Astrocyte of the spinal cord (primary cell): ENCODE measurements around the gene RCAN3.
"Not testable (repeated sequence)": the region's sequence is repeated elsewhere in the genome, so short reads cannot be mapped to it uniquely, and the experiment has no call there.

ENCODE experiments used
- DNase-seq: peaks from one replicate; pipeline ENCODE4 v3.0.0; 2011; ENCODE audit warnings: low read depth, low spot score
- H3K4me3 ChIP-seq: 2 replicates; pipeline ENCODE4 v1.5.1; 2011; ENCODE audit warnings: low read depth, mild to moderate bottlenecking, low read length, moderate library complexity
- in situ Hi-C: cut with HindIII; loops from 2 replicates; pipeline ENCODE4 v1.10.0; 2017; ENCODE audit warnings: low sequenced_read_pairs
- TF ChIP-seq, protein P1 (sequence below): IDR thresholded peaks from 2 replicates; pipeline ENCODE4 v1.5.1; 2012; ENCODE audit warnings: low read depth, mild to moderate bottlenecking, low read length, inconsistent platforms

The RCAN3 gene

DNA sequence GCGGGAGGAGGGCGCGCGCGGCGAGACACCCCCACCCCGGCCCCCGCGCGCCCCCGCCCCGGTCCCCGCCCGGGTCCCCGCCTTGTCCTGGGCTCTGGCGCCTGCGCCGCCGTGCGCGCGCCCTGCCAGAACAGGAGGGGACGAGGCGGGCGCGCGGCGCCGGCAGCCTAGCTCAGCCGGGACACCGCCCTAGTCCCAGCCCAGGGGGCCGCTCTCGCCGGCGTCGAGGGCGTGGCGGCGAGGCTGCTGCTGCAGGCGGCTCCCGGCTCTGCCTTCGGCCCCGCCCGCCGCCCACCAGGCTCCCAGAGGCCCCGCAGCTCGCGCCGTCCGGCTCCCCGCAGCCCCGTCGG, at the start of gene RCAN3:
TSS of gene RCAN3 (plus strand) at position 128 of the 350 bp plus-strand sequence. CDS start 11,537 bp downstream, outside the sequence.
- DNase-seq, result peak; percentile 83
- TF ChIP-seq, protein P1, sequence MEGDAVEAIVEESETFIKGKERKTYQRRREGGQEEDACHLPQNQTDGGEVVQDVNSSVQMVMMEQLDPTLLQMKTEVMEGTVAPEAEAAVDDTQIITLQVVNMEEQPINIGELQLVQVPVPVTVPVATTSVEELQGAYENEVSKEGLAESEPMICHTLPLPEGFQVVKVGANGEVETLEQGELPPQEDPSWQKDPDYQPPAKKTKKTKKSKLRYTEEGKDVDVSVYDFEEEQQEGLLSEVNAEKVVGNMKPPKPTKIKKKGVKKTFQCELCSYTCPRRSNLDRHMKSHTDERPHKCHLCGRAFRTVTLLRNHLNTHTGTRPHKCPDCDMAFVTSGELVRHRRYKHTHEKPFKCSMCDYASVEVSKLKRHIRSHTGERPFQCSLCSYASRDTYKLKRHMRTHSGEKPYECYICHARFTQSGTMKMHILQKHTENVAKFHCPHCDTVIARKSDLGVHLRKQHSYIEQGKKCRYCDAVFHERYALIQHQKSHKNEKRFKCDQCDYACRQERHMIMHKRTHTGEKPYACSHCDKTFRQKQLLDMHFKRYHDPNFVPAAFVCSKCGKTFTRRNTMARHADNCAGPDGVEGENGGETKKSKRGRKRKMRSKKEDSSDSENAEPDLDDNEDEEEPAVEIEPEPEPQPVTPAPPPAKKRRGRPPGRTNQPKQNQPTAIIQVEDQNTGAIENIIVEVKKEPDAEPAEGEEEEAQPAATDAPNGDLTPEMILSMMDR, result no peak
- in situ Hi-C loops, result no loop called here
- H3K4me3 ChIP-seq, result peak within 1 kb of the TSS; percentile 76

- in situ Hi-C loops, result no loop called here
- TF ChIP-seq, protein P1, result no peak
- no peak overlapping the region for H3K4me3 ChIP-seq
- DNase-seq, result no peak
These were observed 49.6 kb upstream of the RCAN3 start for GRCh38 chr1:24452922-24453485.

- in situ Hi-C loops, result no loop called here
- TF ChIP-seq, protein P1, result no peak
- H3K4me3 ChIP-seq, result no peak overlapping the region
- DNase-seq, result no peak
These were observed 48.0 kb upstream of the RCAN3 start for GRCh38 chr1:24454673-24455072.

DNA sequence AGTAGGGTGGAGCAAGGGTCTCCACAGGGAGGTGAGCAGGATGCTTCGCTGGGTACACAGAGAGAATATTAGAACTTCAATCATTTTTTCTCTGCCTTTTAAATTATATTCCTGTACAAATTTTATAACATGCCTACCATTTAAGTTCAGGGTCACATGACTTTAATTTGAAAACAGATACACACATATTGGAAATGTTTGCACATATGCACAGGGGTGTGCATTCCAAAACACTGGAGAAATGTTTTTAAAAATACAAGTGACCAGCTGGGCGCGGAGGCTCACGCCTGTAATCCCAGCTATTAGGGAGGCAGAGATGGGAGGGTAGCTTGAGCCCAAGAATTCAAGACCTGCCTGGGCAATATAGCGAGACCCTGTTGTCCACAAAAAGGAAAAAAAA, 47.4 kb upstream of the RCAN3 start:
- in situ Hi-C loops, result no loop called here
- H3K4me3 ChIP-seq, result no peak overlapping the region
- TF ChIP-seq, protein P1, result no peak
- DNase-seq, result no peak

GRCh38 chr1:24457866-24458265, 44.8 kb upstream of the RCAN3 start:
- no peak overlapping the region for H3K4me3 ChIP-seq
- TF ChIP-seq, protein P1, result no peak
- in situ Hi-C loops, result no loop called here
- DNase-seq, result no peak

DNA sequence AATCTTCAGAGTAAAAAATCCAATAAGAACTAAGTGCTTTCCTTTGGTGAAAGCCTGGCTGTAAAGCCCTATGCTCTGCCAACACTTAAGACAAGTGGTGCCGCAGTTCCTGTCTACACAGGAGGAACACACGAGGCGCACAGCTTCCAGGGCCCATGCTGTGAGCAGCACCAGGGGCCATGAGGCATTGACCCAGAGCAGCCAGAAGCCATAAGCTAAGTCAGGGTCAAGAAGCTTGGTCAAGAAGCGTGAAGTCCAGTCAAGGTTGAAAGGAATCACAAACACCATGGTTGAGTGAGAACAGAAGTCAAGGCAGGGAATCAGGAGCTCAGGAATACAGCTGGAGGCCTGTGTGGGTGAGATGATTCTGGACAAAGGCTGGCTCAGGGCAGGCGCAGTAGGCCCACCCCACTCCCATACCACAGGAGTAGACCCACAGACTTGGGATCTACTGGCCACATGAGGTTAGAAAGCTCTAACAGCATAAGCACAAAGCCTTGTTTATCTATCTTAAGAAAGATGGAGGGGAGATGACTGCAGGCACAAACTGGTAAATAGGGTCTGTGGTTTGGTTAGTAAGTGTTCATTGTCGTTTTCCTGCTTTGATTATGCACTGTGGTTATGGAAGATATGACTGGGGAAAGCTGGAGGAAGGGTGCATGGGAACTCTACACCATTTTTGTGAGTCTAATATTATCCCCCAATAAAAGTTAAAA, 42.9 kb upstream of the RCAN3 start:
- in situ Hi-C loops, result no loop called here
- H3K4me3 ChIP-seq, result no peak overlapping the region
- no peak for DNase-seq
- TF ChIP-seq, protein P1, result no peak

GRCh38 chr1:24462128-24462527, 40.5 kb upstream of the RCAN3 start:
- in situ Hi-C loops, H3K4me3 ChIP-seq: not testable (repeated sequence)
- DNase-seq, result peak; percentile 39
